DOHH2 (cell line): ENCODE measurements around the gene PKD2.
A peak's percentile ranks its signal among the peaks of the same experiment; 100 is the strongest.

Experiments used
- H3F3A ChIP-seq: fragments of 200-600 bp; sonication (generic), shearing (Covaris generic); 2 replicates; pipeline ENCODE4 v1.6.0; 2016; ENCODE audit warnings: antibody characterized with exemption, mild to moderate bottlenecking; ENCODE audit not compliant: control insufficient read depth, insufficient read depth
- H3K27ac ChIP-seq: fragments of 200-600 bp; sonication (generic); 2 replicates; pipeline ENCODE4 v1.5.1; 2014; ENCODE audit warnings: low read depth, mild to moderate bottlenecking, low read length, moderate library complexity
- H3K27me3 ChIP-seq: fragments of 200-600 bp; sonication (generic); 2 replicates; pipeline ENCODE4 v1.6.1; 2014; ENCODE audit warnings: mild to moderate bottlenecking, low read length, mixed read lengths; ENCODE audit not compliant: control insufficient read depth
- H3K36me3 ChIP-seq: fragments of 200-600 bp; sonication (generic); 2 replicates; pipeline ENCODE4 v1.6.1; 2014; ENCODE audit warnings: mild to moderate bottlenecking, low read length, moderate library complexity, mixed read lengths; ENCODE audit not compliant: control insufficient read depth
- H3K4me1 ChIP-seq: fragments of 200-600 bp; sonication (generic); 2 replicates; pipeline ENCODE4 v1.6.1; 2014; ENCODE audit warnings: mild to moderate bottlenecking, low read length, mixed read lengths; ENCODE audit not compliant: control insufficient read depth
- H3K4me2 ChIP-seq: fragments of 200-600 bp; sonication (generic); 2 replicates; pipeline ENCODE4 v1.6.0; 2014; ENCODE audit warnings: mild to moderate bottlenecking, low read length, moderate library complexity
- H3K4me3 ChIP-seq: fragments of 200-600 bp; sonication (generic); 2 replicates; pipeline ENCODE4 v1.5.1; 2014; ENCODE audit warnings: mild to moderate bottlenecking, low read length, mixed read lengths
- H3K79me2 ChIP-seq: fragments of 200-600 bp; sonication (generic); 2 replicates; pipeline ENCODE4 v1.6.1; 2014; ENCODE audit warnings: mild to moderate bottlenecking, low read length, mixed read lengths; ENCODE audit not compliant: control insufficient read depth
- H3K9me2 ChIP-seq: fragments of 200-600 bp; sonication (generic); replicated peaks from 2 replicates; pipeline ENCODE4 v1.6.1; 2014; ENCODE audit warnings: mild to moderate bottlenecking, low read length, mixed read lengths; ENCODE audit not compliant: control insufficient read depth
- H3K9me3 ChIP-seq: fragments of 200-600 bp; sonication (generic); 2 replicates; pipeline ENCODE4 v1.6.1; 2014; ENCODE audit warnings: antibody characterized with exemption, low read length, mixed read lengths; ENCODE audit not compliant: control insufficient read depth, insufficient read depth
- H4K20me1 ChIP-seq: fragments of 200-600 bp; sonication (generic); 2 replicates; pipeline ENCODE4 v1.6.0; 2014; ENCODE audit warnings: low read depth, mild to moderate bottlenecking, antibody characterized with exemption, low read length, moderate library complexity; ENCODE audit not compliant: control insufficient read depth, insufficient read depth
- EZH2phosphoT487 ChIP-seq: fragments of 200-600 bp; sonication (generic); IDR thresholded peaks from 2 replicates; pipeline ENCODE4 v1.6.1; 2017; ENCODE audit warnings: borderline replicate concordance, mild to moderate bottlenecking, antibody characterized with exemption, low read length, moderate library complexity, mixed read lengths
- TF ChIP-seq, protein P1 (sequence below): fragments of 200-600 bp; sonication (generic); IDR thresholded peaks from one replicate; pipeline ENCODE4 v1.5.1; 2014; ENCODE audit warnings: antibody characterized with exemption, mild to moderate bottlenecking, low read depth, low read length; ENCODE audit not compliant: poor library complexity, severe bottlenecking

The PKD2 gene

DNA sequence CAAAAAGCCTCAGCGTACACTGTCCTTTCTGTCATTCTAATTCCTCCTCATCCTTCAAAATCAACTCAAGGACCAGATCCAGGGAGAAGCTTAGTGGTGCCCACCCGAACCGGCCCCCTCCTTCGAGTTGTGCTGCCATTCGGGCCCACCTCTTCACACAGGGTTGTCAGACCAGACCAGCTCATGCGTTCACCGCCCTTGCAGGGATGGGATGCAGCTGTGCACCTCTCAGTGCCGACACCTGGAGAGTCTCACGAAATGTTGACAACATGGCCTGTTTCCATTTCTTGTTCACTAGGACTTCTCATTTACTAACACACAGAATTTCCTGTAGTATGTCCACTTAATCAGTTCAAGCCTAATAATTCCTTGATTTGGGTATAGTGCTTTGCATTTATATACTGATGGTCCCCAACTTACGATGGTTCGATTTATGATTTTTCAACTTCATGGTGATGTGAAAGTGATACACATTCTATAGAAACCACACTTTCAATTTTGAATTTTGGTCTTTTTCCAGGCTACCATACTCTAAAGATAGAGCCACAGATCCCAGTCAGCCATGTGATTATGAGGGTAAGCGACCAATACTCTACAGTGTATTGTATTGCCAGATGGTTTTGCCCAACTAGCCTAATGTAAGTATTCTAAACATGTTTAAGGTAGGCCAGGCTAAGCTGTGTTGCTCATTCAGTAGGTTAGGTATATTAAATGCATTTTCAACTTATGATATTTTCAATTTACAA lies 23.3 kb downstream of the PKD2 start:
- no peaks in the 10 kb centered on the region for H3K9me2 ChIP-seq
- H3K4me2 ChIP-seq: no peak overlapping the region
- H3K79me2 ChIP-seq: no peaks in the 10 kb centered on the region; the same call in 1 of the 2 replicates
- no peak overlapping the region for H3K27ac ChIP-seq
- H3K9me3 ChIP-seq: no peaks in the 10 kb centered on the region
- no peaks in the 10 kb centered on the region for H3K4me1 ChIP-seq
- peaks cover 4% of the 10 kb centered on the region for H4K20me1 ChIP-seq
- peaks cover 35% of the 10 kb centered on the region for H3K36me3 ChIP-seq
- no peaks in the 10 kb centered on the region for H3F3A ChIP-seq
- H3K4me3 ChIP-seq: no peak overlapping the region
- H3K27me3 ChIP-seq: no peaks in the 10 kb centered on the region
- TF ChIP-seq, protein P1, sequence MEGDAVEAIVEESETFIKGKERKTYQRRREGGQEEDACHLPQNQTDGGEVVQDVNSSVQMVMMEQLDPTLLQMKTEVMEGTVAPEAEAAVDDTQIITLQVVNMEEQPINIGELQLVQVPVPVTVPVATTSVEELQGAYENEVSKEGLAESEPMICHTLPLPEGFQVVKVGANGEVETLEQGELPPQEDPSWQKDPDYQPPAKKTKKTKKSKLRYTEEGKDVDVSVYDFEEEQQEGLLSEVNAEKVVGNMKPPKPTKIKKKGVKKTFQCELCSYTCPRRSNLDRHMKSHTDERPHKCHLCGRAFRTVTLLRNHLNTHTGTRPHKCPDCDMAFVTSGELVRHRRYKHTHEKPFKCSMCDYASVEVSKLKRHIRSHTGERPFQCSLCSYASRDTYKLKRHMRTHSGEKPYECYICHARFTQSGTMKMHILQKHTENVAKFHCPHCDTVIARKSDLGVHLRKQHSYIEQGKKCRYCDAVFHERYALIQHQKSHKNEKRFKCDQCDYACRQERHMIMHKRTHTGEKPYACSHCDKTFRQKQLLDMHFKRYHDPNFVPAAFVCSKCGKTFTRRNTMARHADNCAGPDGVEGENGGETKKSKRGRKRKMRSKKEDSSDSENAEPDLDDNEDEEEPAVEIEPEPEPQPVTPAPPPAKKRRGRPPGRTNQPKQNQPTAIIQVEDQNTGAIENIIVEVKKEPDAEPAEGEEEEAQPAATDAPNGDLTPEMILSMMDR: no peak
- no peak for TF ChIP-seq EZH2phosphoT487

DNA sequence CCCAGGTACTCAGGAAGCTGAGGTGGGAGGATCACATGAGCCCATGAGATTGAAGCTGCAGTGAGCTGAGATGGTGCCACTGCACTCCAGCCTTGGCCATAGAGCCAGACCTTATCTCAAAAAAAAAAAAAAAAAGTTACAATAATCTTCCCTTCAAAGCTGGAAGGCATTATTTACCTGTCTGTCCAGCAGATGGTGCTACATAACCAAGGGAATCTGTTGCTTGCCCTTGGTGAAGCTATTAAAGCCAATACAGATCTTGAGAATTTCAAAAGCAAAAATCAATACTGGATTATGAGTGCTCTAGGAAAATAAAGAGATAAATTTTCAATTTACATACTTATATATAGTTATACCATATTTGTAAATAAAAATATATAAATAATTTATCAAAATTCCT lies 25.9 kb downstream of the PKD2 start:
- no peak overlapping the region for H3K27ac ChIP-seq
- no peaks in the 10 kb centered on the region for H3K9me2 ChIP-seq
- no peak overlapping the region for H3K4me2 ChIP-seq
- H3K9me3 ChIP-seq: no peaks in the 10 kb centered on the region
- H3K79me2 ChIP-seq: no peaks in the 10 kb centered on the region; the same call in 1 of the 2 replicates
- no peaks in the 10 kb centered on the region for H3K4me1 ChIP-seq
- no peak overlapping the region for H3K4me3 ChIP-seq
- peaks cover 54% of the 10 kb centered on the region for H3K36me3 ChIP-seq
- no peaks in the 10 kb centered on the region for H3K27me3 ChIP-seq
- TF ChIP-seq, protein P1: peak; percentile 62
- TF ChIP-seq EZH2phosphoT487: no peak
- peaks cover 4% of the 10 kb centered on the region for H4K20me1 ChIP-seq
- H3F3A ChIP-seq: no peaks in the 10 kb centered on the region

DNA sequence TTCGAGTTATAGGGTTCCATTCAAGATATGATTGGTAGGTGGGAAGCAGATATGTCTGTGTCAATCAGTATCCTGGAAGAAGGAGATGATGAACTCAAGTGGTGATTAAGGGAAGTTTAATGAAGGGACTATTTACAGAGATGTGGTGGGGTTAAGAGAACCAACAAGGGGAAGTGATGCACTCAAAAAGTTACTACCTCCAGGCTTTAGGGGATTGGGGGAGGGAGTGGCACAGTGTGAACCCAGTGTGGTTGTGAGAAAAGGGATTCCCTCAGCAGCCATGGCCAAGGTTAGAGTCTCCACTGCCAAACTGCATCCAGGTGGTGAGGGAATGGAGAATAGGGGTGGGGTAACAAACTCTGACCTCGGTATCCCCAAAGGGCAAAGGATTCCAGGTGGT lies 27.9 kb downstream of the PKD2 start:
- H3K36me3 ChIP-seq: peaks cover 73% of the 10 kb centered on the region

More for the DNA sequence above, 27.9 kb downstream of the PKD2 start:
- Histone ChIP-seq H3K9me3 (no peaks in the 10 kb centered on the region), H4K20me1 (peaks cover 4% of the 10 kb centered on the region), H3K4me3 (no peak overlapping the region), H3K4me2 (no peak overlapping the region), H3K4me1 (no peaks in the 10 kb centered on the region), H3K79me2 (no peaks in the 10 kb centered on the region; the same call in 1 of the 2 replicates), H3F3A (no peaks in the 10 kb centered on the region), H3K27ac (no peak overlapping the region), H3K27me3 (no peaks in the 10 kb centered on the region), H3K9me2 (no peaks in the 10 kb centered on the region)
- no peak for TF ChIP-seq EZH2phosphoT487
- TF ChIP-seq, protein P1: no peak
